ENCODE measurements around the gene EPAS1. TPM values are rescaled to one million over a fixed set of nuclear protein-coding genes. Genes with fewer than 3 reads are reported as not detected.

Gene EPAS1
- total and polyA plus RNA-seq, 2 of the 13 experiments (the other 11 are each of a cell fraction or from before 2014, with no cell fraction given): 47.1 to 182 TPM

GRCh38 chr2:46290078-46290477 lies 7.1 kb upstream of the EPAS1 start:
- TF ChIP-seq CEBPG (CRISPR knock-in tag; IDR thresholded peaks at IDR 0.05) (peak; percentile 50; the same call in 1 of the 2 replicates), CEBPB (IDR thresholded peaks at IDR 0.05; ENCODE audit: borderline replicate concordance, low read depth, low read length) (peak; percentile 46; the same call in 1 of the 2 replicates)
- TF ChIP-seq, protein P1, sequence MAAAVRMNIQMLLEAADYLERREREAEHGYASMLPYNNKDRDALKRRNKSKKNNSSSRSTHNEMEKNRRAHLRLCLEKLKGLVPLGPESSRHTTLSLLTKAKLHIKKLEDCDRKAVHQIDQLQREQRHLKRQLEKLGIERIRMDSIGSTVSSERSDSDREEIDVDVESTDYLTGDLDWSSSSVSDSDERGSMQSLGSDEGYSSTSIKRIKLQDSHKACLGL (CRISPR knock-in tag; IDR thresholded peaks at IDR 0.05): no peak
- in situ Hi-C loops (cut with HindIII; ENCODE audit: extremely low pct_ligation_motif_present, low pct_unique_long_range_greater_than_20kb): no loop called here
- ChIA-PET POLR2A (no interaction called here), CTCF (ENCODE audit: low intra/inter-chr PET ratio, low total read pairs) (no interaction called here)
- Histone ChIP-seq H3K36me3 (replicated peaks in 1 of 2; ENCODE audit: control insufficient read depth in 1 of 2, insufficient read depth in 2 of 2, low read length in 2 of 2) (no peaks in the 10 kb centered on the region), H3K9ac (ENCODE audit: insufficient read depth, low read depth, low read length) (no peak overlapping the region), H3K4me2 (ENCODE audit: low read depth, low read length) (no peak overlapping the region), H3K27ac (ENCODE audit: extremely low read length, insufficient read depth, low read length) (no peak overlapping the region), H2AFZ (ENCODE audit: low read length) (no peak overlapping the region), H4K20me1 (ENCODE audit: insufficient read depth, low read length) (no peaks in the 10 kb centered on the region), H3K79me2 (ENCODE audit: insufficient read depth, low read length) (no peaks in the 10 kb centered on the region), H3K4me3 (replicated peaks in 1 of 3; ENCODE audit: insufficient read depth in 1 of 3, low read depth in 2 of 3, low read length in 3 of 3) (no peak overlapping the region), H3K4me1 (ENCODE audit: insufficient read depth, low read length) (0 out of 2 replicates have a peak, but pooled peaks cover 7% of the 10 kb centered on the region), H3K27me3 (ENCODE audit: control insufficient read depth in 1 of 2, insufficient read depth in 2 of 2, low read length in 2 of 2) (peaks cover 0 to 41% of the 10 kb centered on the region in 2 experiments; a peak in 3 of 5 replicates), H3K9me3 (ENCODE audit: low read length) (no peaks in the 10 kb centered on the region)
- 19% methylated on average over 5 of the region's 5 CpGs for WGBS (ENCODE audit: low lambda C conversion rate)
- BruUV-seq (replicated peaks): no TSS peak
- intact Hi-C loops (cut with micrococcal nuclease; ENCODE audit: unreplicated experiment): no loop called here
- no peak for ATAC-seq
- DNase-seq (ENCODE audit: low spot score): no peak
- FAIRE-seq: no peak

GRCh38 chr2:46293466-46293865 lies 3.7 kb upstream of the EPAS1 start:
- ChIA-PET CTCF (ENCODE audit: low intra/inter-chr PET ratio, low total read pairs) (interaction anchor here (1.1 to 2.2 kb wide), 3 partner anchors 71 to 231 kb away, joined by 3 to 10 read pairs (median 6); no protein-coding TSS in a partner anchor), POLR2A (interaction anchor here (1.1 to 1.6 kb wide), 2 partner anchors 64 to 101 kb away, joined by 4 read pairs; no protein-coding TSS in a partner anchor)
- H3K9ac ChIP-seq (ENCODE audit: insufficient read depth, low read depth, low read length): no peak overlapping the region
- intact Hi-C loops (cut with micrococcal nuclease; ENCODE audit: unreplicated experiment): no loop called here
- H3K27ac ChIP-seq (ENCODE audit: extremely low read length, insufficient read depth, low read length): no peak overlapping the region
- H3K79me2 ChIP-seq (ENCODE audit: insufficient read depth, low read length): peaks cover 9% of the 10 kb centered on the region
- no peaks in the 10 kb centered on the region for H3K36me3 ChIP-seq (replicated peaks in 1 of 2; ENCODE audit: control insufficient read depth in 1 of 2, insufficient read depth in 2 of 2, low read length in 2 of 2)
- H3K4me1 ChIP-seq (ENCODE audit: insufficient read depth, low read length): peaks cover 16% of the 10 kb centered on the region
- no peaks in the 10 kb centered on the region for H4K20me1 ChIP-seq (ENCODE audit: insufficient read depth, low read length)
- no peak for DNase-seq (ENCODE audit: low spot score)
- H3K4me3 ChIP-seq (replicated peaks in 1 of 3; ENCODE audit: insufficient read depth in 1 of 3, low read depth in 2 of 3, low read length in 3 of 3): no peak overlapping the region
- ATAC-seq: no peak
- no peak overlapping the region for H2AFZ ChIP-seq (ENCODE audit: low read length)
- no peak for FAIRE-seq
- 43% methylated on average over 4 of the region's 4 CpGs for WGBS (ENCODE audit: low lambda C conversion rate)
- peaks cover 0 to 29% of the 10 kb centered on the region in 2 experiments; a peak in 2 of 5 replicates for H3K27me3 ChIP-seq (ENCODE audit: control insufficient read depth in 1 of 2, insufficient read depth in 2 of 2, low read length in 2 of 2)
- H3K4me2 ChIP-seq (ENCODE audit: low read depth, low read length): no peak overlapping the region
- in situ Hi-C loops (cut with HindIII; ENCODE audit: extremely low pct_ligation_motif_present, low pct_unique_long_range_greater_than_20kb): no loop called here
- H3K9me3 ChIP-seq (ENCODE audit: low read length): no peaks in the 10 kb centered on the region
- BruUV-seq (replicated peaks): no TSS peak
- TF ChIP-seq KMT2A (CRISPR knock-in tag; IDR thresholded peaks at IDR 0.05) (no peak), MNT (IDR thresholded peaks at IDR 0.05) (no peak), CTCF (CRISPR knock-in tag; IDR thresholded peaks at IDR 0.05) (no peak)
- TF ChIP-seq, protein P2, sequence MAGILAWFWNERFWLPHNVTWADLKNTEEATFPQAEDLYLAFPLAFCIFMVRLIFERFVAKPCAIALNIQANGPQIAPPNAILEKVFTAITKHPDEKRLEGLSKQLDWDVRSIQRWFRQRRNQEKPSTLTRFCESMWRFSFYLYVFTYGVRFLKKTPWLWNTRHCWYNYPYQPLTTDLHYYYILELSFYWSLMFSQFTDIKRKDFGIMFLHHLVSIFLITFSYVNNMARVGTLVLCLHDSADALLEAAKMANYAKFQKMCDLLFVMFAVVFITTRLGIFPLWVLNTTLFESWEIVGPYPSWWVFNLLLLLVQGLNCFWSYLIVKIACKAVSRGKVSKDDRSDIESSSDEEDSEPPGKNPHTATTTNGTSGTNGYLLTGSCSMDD (CRISPR knock-in tag; IDR thresholded peaks at IDR 0.05): no peak
